Measurements from ENCODE around the gene CIZ1.

Gene CIZ1

GRCh38 chr9:128161215-128161902 is 30.0 kb downstream of the CIZ1 start:
- no peak for DNase-seq

GRCh38 chr9:128160603-128160987 is 30.8 kb downstream of the CIZ1 start:
- DNase-seq: peak; percentile 16

- peak; percentile 89 for DNase-seq
Measured at GRCh38 chr9:128159784-128160602, 31.4 kb downstream of the CIZ1 start, which contains the start of gene BBLN. BBLN (plus strand) TSS chr9:128160265; CDS start chr9:128160408, 143 bp downstream.

- DNase-seq: peak; percentile 17
Measured at GRCh38 chr9:128159522-128159783, 31.9 kb downstream of the CIZ1 start.

- no peak for DNase-seq
Measured at GRCh38 chr9:128155736-128156500, 35.5 kb downstream of the CIZ1 start.

- no peak for DNase-seq
Measured at GRCh38 chr9:128153947-128154695, 37.3 kb downstream of the CIZ1 start.

GRCh38 chr9:128153060-128153946 is 38.1 kb downstream of the CIZ1 start:
- no peak for DNase-seq

- no peak for DNase-seq
Measured at GRCh38 chr9:128152133-128153059, 39.0 kb downstream of the CIZ1 start.

GRCh38 chr9:128151309-128152132 is 39.9 kb downstream of the CIZ1 start:
- no peak for DNase-seq

- no peak for DNase-seq
Measured at GRCh38 chr9:128150594-128151308, 40.6 kb downstream of the CIZ1 start.

GRCh38 chr9:128149951-128150593 is 41.3 kb downstream of the CIZ1 start:
- no peak for DNase-seq

GRCh38 chr9:128149001-128149701 is 42.2 kb downstream of the CIZ1 start, which contains the start of gene LCN2:
LCN2 (plus strand) TSS chr9:128149453; CDS start chr9:128149526, 73 bp downstream.
- no peak for DNase-seq

GRCh38 chr9:128148509-128149000 is 42.8 kb downstream of the CIZ1 start:
- no peak for DNase-seq

GRCh38 chr9:128146591-128147120 is 44.7 kb downstream of the CIZ1 start:
- no peak for DNase-seq

GRCh38 chr9:128145951-128146351 is 45.4 kb downstream of the CIZ1 start:
- DNase-seq: no peak

GRCh38 chr9:128145536-128145935 is 45.8 kb downstream of the CIZ1 start:
- no peak for DNase-seq

All from activated CD4-positive, alpha-beta T cell treated with anti-CD3 and anti-CD28 coated beads for 1 hour (primary cell).